Measurements from ENCODE around the gene SLC35B3.
A peak's percentile ranks its signal among the peaks of the same experiment; 100 is the strongest.
"Not testable (repeated sequence)": the region's sequence is repeated elsewhere in the genome, so short reads cannot be mapped to it uniquely, and the experiment has no call there.

The SLC35B3 gene

GRCh38 chr6:8435093-8435844 is at the start of gene SLC35B3:
Gene SLC35B3, minus strand, starts transcription at chr6:8435545.
- DNase-seq = peak; percentile 77

GRCh38 chr6:8483650-8484049 is 48.3 kb upstream of the SLC35B3 start:
- DNase-seq = no peak

GRCh38 chr6:8481727-8482126 is 46.4 kb upstream of the SLC35B3 start:
- no peak for DNase-seq

DNA sequence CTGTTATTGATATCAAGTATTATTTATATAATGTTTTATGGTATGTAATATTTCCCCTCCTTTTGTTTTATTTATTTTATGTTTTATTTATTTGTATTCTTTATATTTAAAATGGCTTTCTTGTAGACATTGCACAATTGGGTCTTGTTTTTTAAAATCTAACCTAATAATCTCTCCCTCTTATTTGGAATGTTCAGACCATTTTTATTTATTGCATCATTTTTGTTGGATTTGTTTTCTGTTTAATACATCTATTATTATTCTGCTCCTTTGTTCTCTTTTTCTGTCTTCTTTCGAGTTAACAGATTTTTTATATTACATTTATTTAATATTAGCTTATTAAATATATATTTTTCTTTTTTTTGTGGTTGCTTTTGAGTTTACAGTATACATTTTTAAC is 43.1 kb upstream of the SLC35B3 start:
- DNase-seq = no peak

GRCh38 chr6:8476656-8477055 is 41.3 kb upstream of the SLC35B3 start:
- no peak for DNase-seq

DNA sequence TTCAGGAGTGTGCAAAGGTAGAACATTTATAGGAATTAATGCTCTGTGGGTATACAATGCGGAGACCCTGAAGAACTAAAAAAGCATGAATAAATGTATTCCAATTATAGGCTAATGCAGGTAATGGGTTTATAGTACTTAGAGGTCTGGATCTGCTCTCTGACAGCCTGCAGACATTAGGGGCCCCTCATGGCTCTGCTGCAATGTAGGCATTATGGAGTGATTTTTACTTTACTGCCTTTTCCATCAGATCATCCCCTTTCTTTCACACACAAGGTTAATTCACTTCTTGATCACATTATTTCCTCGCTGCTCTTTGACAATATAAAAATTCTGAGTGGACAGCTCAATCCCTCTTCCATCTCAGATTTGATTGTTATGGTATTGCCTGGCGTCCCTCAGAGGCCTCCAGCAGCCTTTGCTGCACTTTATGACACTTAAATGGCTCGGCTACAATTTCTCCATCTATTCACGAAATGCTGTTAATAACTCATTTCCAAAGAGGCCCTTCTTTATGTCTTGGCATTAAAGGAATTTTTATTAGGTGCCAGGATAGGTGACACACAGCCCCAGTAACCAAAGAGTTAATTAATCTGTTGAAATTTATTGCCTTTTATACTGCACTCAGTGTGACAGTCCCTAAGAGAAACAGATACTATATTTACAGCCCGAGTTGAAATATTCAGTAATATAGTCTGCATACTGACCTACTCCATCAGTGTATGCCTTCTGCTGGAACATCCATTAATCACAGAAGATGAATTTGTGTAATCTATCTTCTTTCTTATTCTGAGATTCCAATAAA is 33.4 kb upstream of the SLC35B3 start:
- DNase-seq = no peak

DNA sequence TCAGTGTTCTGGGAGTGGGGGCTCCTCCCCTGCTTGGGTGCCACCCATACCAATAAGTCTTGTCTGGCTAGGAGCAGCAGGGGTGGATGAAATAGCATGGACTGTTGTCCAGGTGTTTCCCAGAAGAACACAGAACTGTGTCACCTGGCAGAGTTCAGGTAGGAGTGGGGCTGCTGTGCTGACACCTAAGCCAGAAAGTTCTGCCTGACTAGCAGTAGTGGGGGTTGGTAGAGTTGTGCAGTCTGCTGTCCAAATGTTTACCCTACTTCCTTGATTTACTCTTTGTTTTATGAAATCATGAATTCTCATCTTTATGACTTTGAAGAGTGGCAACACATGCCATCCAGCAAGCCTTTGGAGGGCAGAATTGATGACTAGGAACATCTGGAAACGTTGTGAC is 27.3 kb upstream of the SLC35B3 start:
- DNase-seq = no peak

- no peak for DNase-seq
Observed at GRCh38 chr6:8462169-8462568, 26.8 kb upstream of the SLC35B3 start.

- DNase-seq = no peak
Observed at GRCh38 chr6:8446391-8446790, 11.0 kb upstream of the SLC35B3 start.

- not testable (repeated sequence) for DNase-seq
Observed at GRCh38 chr6:8445930-8446329, 10.6 kb upstream of the SLC35B3 start.

DNA sequence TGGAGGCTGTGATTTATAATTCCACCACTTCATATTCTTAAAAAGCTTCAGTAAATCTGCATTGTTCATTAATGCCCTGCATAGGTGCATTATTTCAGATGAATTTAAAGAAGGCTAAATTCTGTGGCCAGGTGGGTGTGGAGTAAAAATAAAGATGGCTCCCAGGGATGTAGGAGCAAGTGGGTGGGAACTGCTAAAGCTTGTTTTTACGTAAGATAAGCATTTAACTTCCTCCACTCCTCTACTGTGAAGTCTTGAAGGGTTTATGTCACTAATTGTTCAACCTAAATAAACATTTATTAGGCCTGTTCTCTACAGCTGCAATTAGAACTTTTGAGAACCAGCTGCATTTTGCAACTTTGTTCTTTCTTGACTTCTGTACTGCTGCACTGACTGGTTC is 6.8 kb upstream of the SLC35B3 start:
- no peak for DNase-seq

GRCh38 chr6:8441452-8441851 is 6.1 kb upstream of the SLC35B3 start:
- DNase-seq = no peak

GRCh38 chr6:8439601-8440268 is 4.4 kb upstream of the SLC35B3 start:
- no peak for DNase-seq

- DNase-seq = no peak
Observed at GRCh38 chr6:8437813-8438212, 2.5 kb upstream of the SLC35B3 start.

DNA sequence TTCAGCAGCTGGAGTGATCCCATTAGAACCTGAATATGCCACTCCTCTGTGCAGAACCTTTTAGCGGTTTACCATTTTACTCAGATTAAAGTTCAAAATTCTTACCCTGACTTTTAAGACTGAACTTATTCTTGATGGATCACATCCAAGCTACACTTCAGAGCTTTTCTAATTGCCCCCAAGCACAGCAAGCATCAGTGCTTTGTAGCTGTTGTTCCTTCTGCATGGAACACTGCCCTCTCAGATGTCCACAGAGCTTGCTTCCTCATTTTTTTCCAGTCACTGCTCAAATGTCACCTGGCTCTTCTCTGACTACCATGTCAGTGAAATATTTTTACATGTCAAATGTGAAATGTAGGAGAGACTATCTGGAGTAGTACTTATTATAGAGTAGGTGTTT is 1.6 kb upstream of the SLC35B3 start:
- DNase-seq = no peak

GRCh38 chr6:8435845-8436168 is 462 bp upstream of the SLC35B3 start:
- DNase-seq = no peak

- DNase-seq = no peak
Observed at GRCh38 chr6:8434727-8435092, 635 bp downstream of the SLC35B3 start.

DNA sequence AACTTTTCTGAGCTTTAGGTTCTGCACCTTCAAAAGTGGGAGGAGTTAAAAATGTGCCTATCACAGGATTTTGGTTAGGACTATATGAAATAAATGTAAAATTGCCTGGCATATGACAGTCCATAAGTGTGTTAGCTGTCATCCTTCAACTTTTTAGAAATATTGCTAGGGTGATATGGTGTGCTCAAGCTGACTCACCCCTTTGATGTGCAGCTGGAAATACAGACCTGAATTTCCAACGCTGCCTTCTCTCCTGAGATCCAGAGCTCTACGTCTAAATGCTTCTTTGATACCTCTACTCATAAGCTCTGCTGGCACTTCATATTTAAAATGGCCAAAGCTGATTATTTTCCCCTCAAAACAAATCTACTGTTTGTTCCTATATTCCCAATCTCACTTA is 2.7 kb downstream of the SLC35B3 start:
- no peak for DNase-seq

GRCh38 chr6:8429821-8430220 is 5.5 kb downstream of the SLC35B3 start:
- DNase-seq = no peak

DNA sequence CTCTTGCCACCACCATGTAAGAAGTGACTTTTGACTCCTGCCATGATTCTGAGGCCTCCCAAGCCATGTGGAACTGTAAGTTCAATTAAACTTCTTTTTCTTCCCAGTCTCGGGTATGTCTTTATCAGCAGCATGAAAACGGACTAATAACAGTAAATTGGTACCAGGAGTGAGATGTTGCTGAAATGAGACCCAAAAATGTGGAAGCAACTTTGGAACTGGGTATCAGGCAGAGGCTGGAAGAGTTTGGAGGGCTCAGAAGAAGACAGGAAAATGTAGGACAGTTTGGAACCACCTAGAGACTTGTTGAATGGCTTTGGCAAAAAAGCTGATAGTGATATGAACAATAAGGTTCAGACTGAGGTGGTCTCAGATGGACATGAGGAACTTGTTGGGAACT is 8.8 kb downstream of the SLC35B3 start:
- DNase-seq = not testable (repeated sequence)

DNA sequence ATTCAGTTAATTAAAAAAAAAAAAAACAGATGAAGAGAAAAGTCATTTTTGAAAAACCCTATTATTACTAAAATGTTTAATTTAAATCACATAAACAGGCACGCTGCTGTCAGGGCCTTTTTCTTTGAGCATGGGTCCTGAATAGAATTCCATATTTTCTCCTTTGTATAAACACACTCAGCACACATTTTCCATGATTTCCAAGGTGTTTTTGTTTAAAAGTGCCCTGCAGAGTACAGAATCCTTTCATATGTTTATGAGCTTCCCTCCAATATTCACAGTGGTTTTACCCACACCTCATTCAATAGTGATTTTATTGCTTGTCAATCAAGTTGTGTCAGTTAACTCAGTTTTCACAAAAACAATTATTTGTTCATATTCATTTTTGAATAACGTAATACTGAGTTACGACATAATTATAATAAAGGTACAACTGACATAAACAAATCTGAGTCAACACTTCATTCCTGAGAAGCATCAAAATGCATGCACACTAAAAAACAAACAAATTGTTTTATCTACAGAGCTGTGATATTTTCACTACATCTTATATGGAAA is 15.2 kb downstream of the SLC35B3 start:
- no peak for DNase-seq

- no peak for DNase-seq
Observed at GRCh38 chr6:8415913-8416312, 19.4 kb downstream of the SLC35B3 start.

DNA sequence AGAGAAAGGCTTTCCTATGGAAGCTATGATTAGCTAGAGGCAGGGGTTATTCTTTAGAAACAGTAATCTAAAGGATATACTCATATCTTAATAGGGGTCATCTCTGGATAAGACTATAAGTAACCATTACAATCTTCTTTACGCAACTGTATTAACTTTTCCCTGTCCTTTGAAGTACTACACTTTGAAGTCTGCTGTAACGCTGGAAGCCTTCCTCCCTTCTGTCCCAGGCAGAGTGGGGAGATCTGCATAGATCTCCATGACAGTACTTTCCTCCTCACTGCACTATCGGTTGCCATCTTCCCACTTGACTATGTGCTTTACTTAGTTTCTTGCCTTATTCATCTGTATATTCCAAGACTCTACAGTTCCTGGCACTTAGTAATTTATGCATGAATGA is 20.1 kb downstream of the SLC35B3 start:
- no peak for DNase-seq

DNA sequence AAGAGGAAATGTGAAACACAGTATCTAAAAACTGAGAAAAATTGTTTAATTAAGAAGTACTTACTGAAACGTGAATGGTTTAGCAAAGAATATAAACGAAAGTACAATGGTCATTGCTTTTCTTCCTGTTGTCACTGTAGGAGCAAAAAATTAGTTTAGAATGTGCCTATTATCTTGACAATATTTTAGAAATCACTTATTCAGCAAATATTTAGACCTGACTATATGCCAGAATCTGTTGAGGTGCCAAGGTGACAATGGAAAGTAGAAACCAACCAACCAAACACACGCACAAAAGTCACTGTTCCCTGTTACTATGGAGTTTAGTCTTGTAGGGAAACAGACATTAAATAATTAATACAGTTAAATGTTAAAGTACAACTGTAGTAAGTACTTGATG is 20.5 kb downstream of the SLC35B3 start:
- DNase-seq = no peak

Data from SHP77 treated with DMSO at 0.1 percent for 48 hours (cell line).